Left ventricle myocardium inferior (tissue), 1 donor: Measurements from ENCODE around the gene MAEL. TPM values are rescaled to one million over a fixed set of nuclear protein-coding genes. Genes with fewer than 3 reads are reported as not detected.

Experiments used
- DNase-seq: peaks from one replicate; pipeline ENCODE4 v3.0.0-alpha.2; 2020
- H3K27ac ChIP-seq: fragments of 200-600 bp; replicated peaks from 2 replicates; pipeline ENCODE4 v1.8.0; 2021
- H3K27me3 ChIP-seq: fragments of 200-600 bp; 2 replicates; pipeline ENCODE4 v1.8.0; 2021; ENCODE audit warnings: low read depth
- H3K36me3 ChIP-seq: fragments of 200-600 bp; 2 replicates; pipeline ENCODE4 v1.8.0; 2021
- H3K4me1 ChIP-seq: fragments of 200-600 bp; 2 replicates; pipeline ENCODE4 v1.8.0; 2021
- H3K4me3 ChIP-seq: fragments of 200-600 bp; 2 replicates; pipeline ENCODE4 v1.8.0; 2021; ENCODE audit warnings: mild to moderate bottlenecking, moderate library complexity
- H3K9me3 ChIP-seq: fragments of 200-600 bp; replicated peaks from 2 replicates; pipeline ENCODE4 v1.8.0; 2021
- CTCF ChIP-seq: fragments of 200-600 bp; IDR thresholded peaks from 2 replicates; pipeline ENCODE4 v1.8.0; 2021; ENCODE audit warnings: antibody characterized with exemption, mild to moderate bottlenecking, borderline replicate concordance
- intact Hi-C: fragments of 100-400 bp; cut with micrococcal nuclease; formaldehyde crosslinking; loops from one replicate; pipeline ENCODE4 v1.11.0; 2022
- total RNA-seq: library from RNA; stranded (reverse); fragmentation: NEBNext Ultra II Directional; extraction: Animal tissue kit (Norgen Biotek cat#: 25700); gene quantifications from one replicate; pipeline ENCODE4 v1.2.1, GENCODE V29; 2021
- donor health status: DM: no; HTN: yes; CAD: no; lungs with severe emphysema.

The MAEL gene
- total RNA-seq, 1 donor from 2014 or later, result 1.4 TPM

GRCh38 chr1:167052389-167052788, 63.3 kb downstream of the MAEL start:
- H3K9me3 ChIP-seq, result no peaks in the 10 kb centered on the region
- intact Hi-C loops, result no loop called here
- peak; percentile 56 for TF ChIP-seq CTCF
- H3K4me3 ChIP-seq, result no peak overlapping the region
- peaks cover 22% of the 10 kb centered on the region for H3K27me3 ChIP-seq
- H3K27ac ChIP-seq, result no peak overlapping the region
- H3K36me3 ChIP-seq, result no peaks in the 10 kb centered on the region
- no peak for DNase-seq
- no peaks in the 10 kb centered on the region for H3K4me1 ChIP-seq

DNA sequence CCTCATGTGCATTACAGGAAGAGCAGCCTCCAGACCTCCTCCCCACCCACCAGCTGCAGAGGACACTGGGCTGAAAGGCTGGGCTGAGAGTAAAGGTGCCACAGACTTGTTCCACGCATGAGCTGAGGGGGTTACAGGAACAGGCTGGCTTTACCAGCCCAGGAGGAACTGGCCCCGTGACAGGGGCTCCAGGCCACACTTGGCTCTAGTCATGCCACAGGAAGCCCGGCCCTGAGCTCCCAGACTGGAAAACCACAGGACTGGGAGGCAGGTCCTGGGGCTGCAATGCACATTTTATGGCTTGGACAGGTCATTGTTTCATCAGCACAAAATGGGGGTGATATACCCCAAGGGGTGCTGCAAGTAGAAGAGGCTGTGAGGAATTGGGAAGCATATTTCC, 65.5 kb downstream of the MAEL start:
- Histone ChIP-seq H3K27me3 (peaks cover 17% of the 10 kb centered on the region), H3K27ac (no peak overlapping the region), H3K4me1 (peaks cover 4% of the 10 kb centered on the region), H3K36me3 (no peaks in the 10 kb centered on the region), H3K4me3 (no peak overlapping the region), H3K9me3 (no peaks in the 10 kb centered on the region)
- no peak for TF ChIP-seq CTCF
- no peak for DNase-seq
- intact Hi-C loops, result no loop called here

DNA sequence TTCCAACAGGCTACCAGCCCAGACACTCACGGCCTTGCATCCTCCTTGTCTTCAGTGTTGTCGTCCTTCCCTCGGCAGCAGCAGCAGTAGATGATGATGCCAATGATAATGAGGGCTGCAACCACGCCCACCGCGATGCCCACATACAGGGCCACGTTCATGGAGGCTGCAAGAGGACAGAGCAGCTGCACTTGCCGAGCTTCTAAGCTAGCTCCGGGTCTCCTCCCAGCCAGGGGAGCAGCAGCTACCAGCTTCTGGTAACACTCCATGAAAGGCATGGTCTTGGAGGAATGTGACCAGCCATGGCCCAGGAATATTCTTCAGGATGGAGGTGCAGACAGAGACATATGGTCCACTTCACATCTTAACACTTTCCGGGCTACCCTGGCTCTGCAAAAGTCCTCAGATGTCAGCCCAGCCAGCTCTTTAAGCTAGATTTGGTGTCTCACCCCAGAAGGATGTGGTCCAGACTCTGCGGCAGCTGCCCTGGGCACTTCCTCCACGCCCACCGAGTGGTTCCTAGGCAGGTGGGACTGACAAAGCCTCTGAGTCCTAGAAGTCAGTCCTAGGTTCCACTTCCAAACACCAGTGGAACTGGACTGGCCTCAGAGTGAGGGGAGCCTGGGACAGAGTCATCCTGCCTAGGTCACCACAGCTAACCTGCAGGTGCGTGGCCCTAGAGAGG, 66.0 kb downstream of the MAEL start:
- TF ChIP-seq CTCF, result no peak
- Histone ChIP-seq H3K36me3 (no peaks in the 10 kb centered on the region), H3K27me3 (peaks cover 19% of the 10 kb centered on the region), H3K27ac (no peak overlapping the region), H3K4me3 (no peak overlapping the region), H3K9me3 (no peaks in the 10 kb centered on the region), H3K4me1 (peaks cover 4% of the 10 kb centered on the region)
- no peak for DNase-seq
- intact Hi-C loops, result loop anchor here (5.0 kb wide), 2 partner anchors 143 to 163 kb away; no protein-coding TSS in a partner anchor

DNA sequence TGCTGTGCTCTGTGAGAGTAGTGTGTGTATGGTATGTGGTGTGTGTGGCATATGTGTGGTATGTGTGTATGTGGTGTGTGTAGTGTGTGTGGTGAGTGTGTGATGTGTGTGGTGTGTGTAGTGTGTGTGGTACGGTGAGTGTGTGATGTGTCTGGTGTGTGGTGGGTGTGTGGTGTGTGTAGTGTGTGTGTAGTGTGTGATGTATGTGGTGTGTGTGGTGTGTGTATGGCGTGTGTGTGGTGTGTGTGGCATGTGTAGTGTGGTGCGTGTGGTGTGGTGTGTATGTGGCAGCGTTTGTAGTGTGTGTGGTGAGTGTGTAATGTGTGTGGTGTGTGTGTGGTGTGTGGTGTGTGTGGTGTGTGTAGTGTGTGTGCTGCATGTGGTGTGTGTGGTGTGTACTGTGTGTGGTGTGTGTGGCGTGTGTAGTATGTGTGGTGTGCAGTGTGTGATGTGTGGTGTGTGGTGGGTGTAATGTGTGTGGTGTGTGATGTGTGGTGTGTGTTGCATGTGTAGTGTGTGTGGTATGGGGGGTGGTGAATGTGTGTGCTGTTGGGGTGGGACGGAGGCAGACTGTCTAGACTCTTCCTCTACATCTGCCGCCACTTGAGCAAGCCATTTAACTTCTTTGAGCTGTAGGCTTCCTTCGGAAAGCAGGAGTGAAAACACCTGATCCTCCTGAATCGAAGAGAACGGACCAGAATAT, 67.6 kb downstream of the MAEL start:
- H3K9me3 ChIP-seq, result no peaks in the 10 kb centered on the region
- no peaks in the 10 kb centered on the region for H3K36me3 ChIP-seq
- no peak overlapping the region for H3K4me3 ChIP-seq
- intact Hi-C loops, result loop anchor here (5.0 kb wide), 2 partner anchors 144 to 164 kb away; no protein-coding TSS in a partner anchor
- no peak for TF ChIP-seq CTCF
- DNase-seq, result no peak
- H3K27ac ChIP-seq, result no peak overlapping the region
- H3K27me3 ChIP-seq, result peaks cover 22% of the 10 kb centered on the region
- H3K4me1 ChIP-seq, result peaks cover 4% of the 10 kb centered on the region

GRCh38 chr1:167057241-167057688, 68.2 kb downstream of the MAEL start:
- H3K4me1 ChIP-seq, result peaks cover 4% of the 10 kb centered on the region
- intact Hi-C loops, result loop anchor here (5.0 kb wide), 2 partner anchors 145 to 165 kb away; no protein-coding TSS in a partner anchor

More at GRCh38 chr1:167057241-167057688, 68.2 kb downstream of the MAEL start:
- H3K4me3 ChIP-seq, result no peak overlapping the region
- no peak for DNase-seq
- peaks cover 22% of the 10 kb centered on the region for H3K27me3 ChIP-seq
- H3K9me3 ChIP-seq, result no peaks in the 10 kb centered on the region
- no peak overlapping the region for H3K27ac ChIP-seq
- TF ChIP-seq CTCF, result peak; percentile 64
- no peaks in the 10 kb centered on the region for H3K36me3 ChIP-seq
